NCI-H82 (cell line): ENCODE data around the gene PMIS2.
"Not testable (repeated sequence)": the region's sequence is repeated elsewhere in the genome, so short reads cannot be mapped to it uniquely, and the experiment has no call there.

ENCODE experiments used
- DNase-seq: peaks from one replicate; lab custom pipeline; 2025; lab: John Stamatoyannopoulos, UW

PMIS2 gene

GRCh38 chr19:35592226-35592625, 6.3 kb downstream of the PMIS2 start:
- DNase-seq = peak; percentile 52

- DNase-seq = not testable (repeated sequence)
Observed at GRCh38 chr19:35595026-35595425, 9.1 kb downstream of the PMIS2 start.

GRCh38 chr19:35595928-35596327, 10.0 kb downstream of the PMIS2 start:
- DNase-seq = no peak

GRCh38 chr19:35596366-35596999, 10.5 kb downstream of the PMIS2 start:
- DNase-seq = peak; percentile 52

- no peak for DNase-seq
Observed at GRCh38 chr19:35601971-35602370, 16.0 kb downstream of the PMIS2 start.

GRCh38 chr19:35604436-35604835, 18.5 kb downstream of the PMIS2 start:
- DNase-seq = not testable (repeated sequence)

- DNase-seq = not testable (repeated sequence)
Observed at GRCh38 chr19:35607170-35607569, 21.2 kb downstream of the PMIS2 start.

- no peak for DNase-seq
Observed at GRCh38 chr19:35607661-35608060, 21.7 kb downstream of the PMIS2 start.

- no peak for DNase-seq
Observed at GRCh38 chr19:35608251-35608650, 22.3 kb downstream of the PMIS2 start.

GRCh38 chr19:35609851-35610353, 23.9 kb downstream of the PMIS2 start:
- DNase-seq = no peak

GRCh38 chr19:35612224-35612558, 26.2 kb downstream of the PMIS2 start:
- DNase-seq = no peak

GRCh38 chr19:35612559-35613321, 26.8 kb downstream of the PMIS2 start, which contains the start of gene HAUS5:
Gene HAUS5, plus strand, starts transcription at chr19:35612735. Its CDS starts 60 bp downstream, at chr19:35612795.
- DNase-seq = peak; percentile 96

- no peak for DNase-seq
Observed at GRCh38 chr19:35613574-35613973, 27.6 kb downstream of the PMIS2 start.

- no peak for DNase-seq
Observed at GRCh38 chr19:35615036-35615435, 29.1 kb downstream of the PMIS2 start.

GRCh38 chr19:35618857-35619256, 32.9 kb downstream of the PMIS2 start:
- DNase-seq = peak; percentile 13

GRCh38 chr19:35619290-35619923, 33.4 kb downstream of the PMIS2 start:
- no peak for DNase-seq

- DNase-seq = no peak
Observed at GRCh38 chr19:35620001-35620400, 34.0 kb downstream of the PMIS2 start.

- no peak for DNase-seq
Observed at GRCh38 chr19:35621708-35622107, 35.7 kb downstream of the PMIS2 start.

- DNase-seq = no peak
Observed at GRCh38 chr19:35622750-35623149, 36.8 kb downstream of the PMIS2 start.

GRCh38 chr19:35623327-35624010, 37.5 kb downstream of the PMIS2 start:
- DNase-seq = no peak

- DNase-seq = no peak
Observed at GRCh38 chr19:35628264-35628564, 42.2 kb downstream of the PMIS2 start.

- peak; percentile 99 for DNase-seq
Observed at GRCh38 chr19:35628565-35629331, 42.8 kb downstream of the PMIS2 start, which contains the start of gene RBM42. Gene RBM42, plus strand, starts transcription at chr19:35629036. Its CDS starts 118 bp downstream, at chr19:35629154.
